GM18951 (cell line): ENCODE measurements around the gene CPNE1.

Source experiments
- POLR2A ChIP-seq: IDR thresholded peaks from 4 replicates; pipeline ENCODE4 v1.6.1; 2011; ENCODE audit warnings: mild to moderate bottlenecking; ENCODE audit not compliant: insufficient read length, insufficient read depth; ENCODE audit errors: extremely low read depth
- in situ Hi-C: fragments of 300-500 bp; cut with MboI; formaldehyde crosslinking; loops from one replicate; pipeline ENCODE4 v1.12.0; 2022; ENCODE audit warnings: low sequenced_read_pairs, mixed read lengths, inconsistent platforms; ENCODE audit not compliant: unreplicated experiment

CPNE1 gene

GRCh38 chr20:35635652-35636051 is 29.0 kb downstream of the CPNE1 start:
- TF ChIP-seq POLR2A, result no peak
- in situ Hi-C loops, result no loop called here

DNA sequence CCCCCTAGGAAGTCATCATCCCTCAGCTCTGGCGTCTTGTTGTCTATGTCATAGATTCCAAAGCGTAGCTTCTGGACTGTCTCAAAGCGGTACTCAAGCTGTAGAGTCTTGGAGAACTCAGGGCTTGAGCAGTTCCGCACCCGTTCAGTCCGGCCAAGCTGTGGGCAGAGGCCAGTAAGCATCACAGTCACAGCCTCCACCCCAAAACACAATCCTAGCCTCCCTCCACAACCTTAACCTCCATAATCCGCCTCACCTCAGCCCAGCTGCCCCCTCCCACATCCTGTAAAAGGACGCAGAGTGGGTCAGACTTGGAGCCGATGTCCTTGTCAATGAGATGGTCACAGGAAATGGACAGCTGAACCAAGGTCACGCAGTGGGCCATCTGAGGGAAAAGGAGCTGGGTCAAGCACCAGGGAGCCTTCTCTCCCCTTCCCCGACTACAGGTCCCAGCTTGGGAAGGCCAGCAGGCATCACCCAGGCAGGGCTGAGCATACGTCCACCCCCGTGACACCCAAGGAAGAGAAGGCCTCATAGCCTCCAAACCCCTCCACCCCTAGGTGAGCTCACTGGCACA is 32.1 kb downstream of the CPNE1 start:
- in situ Hi-C loops, result no loop called here
- TF ChIP-seq POLR2A, result no peak

- in situ Hi-C loops, result no loop called here
- no peak for TF ChIP-seq POLR2A
These were observed 34.1 kb downstream of the CPNE1 start for GRCh38 chr20:35630636-35631035.

- in situ Hi-C loops, result no loop called here
These were observed 35.1 kb downstream of the CPNE1 start for GRCh38 chr20:35629427-35630145.

DNA sequence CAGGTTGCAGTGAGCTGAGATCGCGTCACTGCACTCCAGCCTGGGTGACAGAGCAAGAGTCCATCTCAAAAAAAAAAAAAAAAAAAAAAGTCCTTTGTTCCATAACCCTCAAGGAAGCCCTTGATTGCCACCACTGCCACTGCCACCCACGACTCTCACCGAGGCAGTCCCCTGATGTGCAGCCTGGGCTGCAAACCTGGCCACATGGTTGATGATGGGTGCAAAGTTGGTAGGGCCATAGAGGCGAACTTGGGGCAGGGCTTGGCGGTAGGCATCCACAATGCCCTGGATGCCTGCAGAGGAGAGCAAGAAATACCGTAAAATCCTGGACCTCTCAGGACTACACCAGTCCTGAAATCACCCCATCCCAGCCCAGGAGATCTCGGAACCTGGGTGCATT is 37.6 kb downstream of the CPNE1 start:
- TF ChIP-seq POLR2A, result no peak
- in situ Hi-C loops, result no loop called here

More at GRCh38 chr20:35629427-35630145, 35.1 kb downstream of the CPNE1 start:
- no peak for TF ChIP-seq POLR2A

DNA sequence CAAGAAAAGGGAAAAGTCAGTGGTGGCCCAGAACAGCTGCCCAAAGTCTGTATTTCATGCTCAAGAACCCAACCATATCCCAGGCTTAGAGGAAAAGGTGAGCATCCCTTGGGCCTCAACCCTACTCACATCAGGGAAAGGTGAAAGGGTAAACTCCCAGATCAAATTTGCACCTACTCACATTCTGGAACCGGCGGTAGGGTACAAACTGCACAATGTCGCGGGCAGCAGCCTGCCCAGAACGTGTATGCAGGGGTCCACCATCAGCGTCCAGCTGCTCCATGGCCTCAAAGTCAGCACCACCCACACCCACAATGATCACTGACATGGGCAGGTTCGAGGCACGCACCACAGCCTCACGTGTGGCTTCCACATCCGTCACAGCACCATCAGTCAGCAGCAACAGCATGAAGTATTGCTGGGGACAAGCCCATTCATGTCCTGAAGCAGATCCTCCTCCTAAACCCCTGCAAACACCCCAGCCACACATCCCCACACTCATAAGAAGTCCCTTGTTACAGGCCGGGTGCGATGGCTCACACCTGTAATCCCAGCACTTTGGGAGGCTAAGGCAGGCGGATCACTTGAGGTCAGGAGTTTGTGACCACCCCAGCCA is 38.2 kb downstream of the CPNE1 start:
- no peak for TF ChIP-seq POLR2A
- in situ Hi-C loops, result no loop called here

GRCh38 chr20:35625584-35626385 is 38.9 kb downstream of the CPNE1 start:
- in situ Hi-C loops, result no loop called here
- no peak for TF ChIP-seq POLR2A

DNA sequence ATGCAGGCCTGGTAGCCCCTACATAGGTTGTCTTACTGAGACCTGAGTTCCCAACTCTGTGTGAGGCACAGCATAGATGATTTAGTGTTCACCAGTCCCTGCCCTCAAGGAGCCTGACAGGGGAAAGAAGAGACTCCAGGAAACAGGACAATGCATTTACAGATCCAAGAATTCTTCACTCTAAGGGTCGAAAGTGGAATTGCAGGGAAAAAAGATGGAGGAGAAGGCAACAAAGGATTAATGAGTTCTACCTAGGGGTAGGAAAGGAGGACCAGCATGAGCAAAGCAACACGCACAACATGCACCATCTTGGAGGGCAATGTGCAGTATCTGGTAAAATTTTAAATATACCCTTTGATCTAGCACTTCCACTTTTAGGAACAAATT is 43.1 kb downstream of the CPNE1 start:
- in situ Hi-C loops, result no loop called here
- TF ChIP-seq POLR2A, result no peak

DNA sequence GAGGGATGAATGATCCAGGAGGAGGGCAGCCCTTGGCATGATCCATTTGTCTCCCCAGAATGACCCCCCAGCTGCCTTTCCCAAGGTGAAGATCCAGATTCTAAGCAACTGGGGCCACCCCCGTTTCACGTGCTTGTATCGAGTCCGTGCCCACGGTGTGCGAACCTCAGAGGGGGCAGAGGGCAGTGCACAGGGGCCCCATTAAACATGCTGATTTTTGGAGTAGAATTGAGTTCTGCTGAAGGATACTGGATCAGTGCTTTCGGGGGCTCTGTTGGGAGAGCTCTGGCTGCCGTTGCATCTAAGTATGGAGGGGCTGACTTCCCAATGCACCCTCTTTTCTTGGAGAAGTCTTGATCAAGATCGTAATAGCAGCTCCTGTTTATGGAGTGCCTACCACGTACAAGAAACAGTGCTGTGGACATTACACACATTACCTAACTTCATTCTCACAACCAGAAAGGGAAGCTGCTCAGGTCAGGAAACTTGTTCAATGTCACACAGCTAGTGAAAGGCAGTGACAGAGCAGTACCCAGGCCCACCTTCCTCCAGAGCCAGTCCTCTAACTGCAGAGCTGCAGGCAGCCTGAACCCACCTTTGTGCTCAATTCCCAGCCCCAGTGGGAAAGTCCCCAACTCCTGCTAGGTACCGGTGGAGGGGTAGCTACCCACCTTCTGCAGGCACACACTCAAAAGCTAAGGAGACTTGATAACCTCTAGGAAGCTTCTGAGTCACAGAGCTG is 43.7 kb downstream of the CPNE1 start:
- no peak for TF ChIP-seq POLR2A
- in situ Hi-C loops, result no loop called here

- in situ Hi-C loops, result no loop called here
- TF ChIP-seq POLR2A, result peak; percentile 30
These were observed 45.3 kb downstream of the CPNE1 start for GRCh38 chr20:35619196-35620095.

DNA sequence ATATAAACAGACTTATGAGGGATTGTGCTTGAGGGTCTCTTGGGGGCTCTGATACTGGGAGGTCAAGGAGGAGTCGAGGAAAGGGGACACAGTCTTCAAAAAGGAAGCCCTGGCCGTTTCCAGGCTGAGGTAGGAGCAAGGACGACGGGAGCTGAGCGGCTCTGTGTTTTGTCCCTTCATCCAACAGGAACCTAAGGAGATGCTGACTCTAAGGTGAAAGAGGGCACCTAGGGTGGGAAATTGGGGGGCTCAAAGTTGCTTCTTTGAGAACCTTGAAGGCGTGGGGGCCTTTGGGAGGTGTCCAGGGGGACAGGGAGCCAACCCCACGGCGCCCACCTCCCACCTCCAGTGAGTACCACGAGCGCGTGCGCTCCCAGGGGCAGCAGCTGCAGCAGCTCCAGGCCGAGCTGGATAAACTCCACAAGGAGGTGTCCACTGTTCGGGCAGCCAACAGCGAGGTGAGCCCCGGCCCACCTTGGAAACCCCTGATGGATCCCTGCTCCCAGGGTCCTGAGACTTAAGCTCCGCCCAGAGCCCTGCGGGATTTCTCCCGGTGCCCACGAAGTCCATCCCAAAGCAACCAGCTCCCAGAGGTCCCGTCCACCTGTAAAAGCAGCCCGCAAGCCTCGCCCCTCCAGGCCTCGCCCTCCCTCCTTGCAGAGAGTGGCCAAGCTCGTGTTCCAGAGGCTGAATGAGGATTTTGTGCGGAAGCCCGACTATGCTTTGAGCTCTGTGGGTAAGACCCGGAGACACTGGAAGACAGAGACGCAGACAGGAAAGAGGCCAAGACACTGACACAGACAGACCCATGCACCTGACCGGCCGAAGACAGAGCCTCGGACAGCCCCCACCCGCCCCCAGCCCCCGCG is 46.2 kb downstream of the CPNE1 start:
- in situ Hi-C loops, result no loop called here
- TF ChIP-seq POLR2A, result no peak
